Choroid plexus epithelial cell (primary cell): ENCODE results near the gene TYW1.
A peak's percentile ranks its signal among the peaks of the same experiment; 100 is the strongest.
"Not testable (repeated sequence)": the region's sequence is repeated elsewhere in the genome, so short reads cannot be mapped to it uniquely, and the experiment has no call there.

Experiments
- DNase-seq: peaks from one replicate; pipeline ENCODE4 v3.0.0-alpha.2; 2010; ENCODE audit warnings: low read depth
- H3K4me3 ChIP-seq: 2 replicates; pipeline ENCODE4 v1.5.1; 2011; ENCODE audit warnings: low read depth, mild to moderate bottlenecking, control low read depth, low read length, moderate library complexity
- CTCF ChIP-seq: conservative IDR thresholded peaks from 2 replicates; pipeline ENCODE4 v1.5.1; 2011; ENCODE audit warnings: low read depth, mild to moderate bottlenecking, control low read depth, inconsistent platforms, low read length, moderate library complexity

Gene TYW1

GRCh38 chr7:67056683-67057082 is 60.0 kb downstream of the TYW1 start:
- H3K4me3 ChIP-seq = no peak overlapping the region
- no peak for TF ChIP-seq CTCF
- no peak for DNase-seq

GRCh38 chr7:67061321-67061720 is 64.7 kb downstream of the TYW1 start:
- H3K4me3 ChIP-seq = not testable (repeated sequence)
- DNase-seq = peak; percentile 19

- peak; percentile 57 for DNase-seq
- H3K4me3 ChIP-seq = not testable (repeated sequence)
Measured at GRCh38 chr7:67062802-67063201, 66.2 kb downstream of the TYW1 start.

GRCh38 chr7:67066950-67067622 is 70.5 kb downstream of the TYW1 start:
- peak; percentile 91 for DNase-seq
- peak overlapping the region; percentile 50 for H3K4me3 ChIP-seq

GRCh38 chr7:67076120-67076519 is 79.5 kb downstream of the TYW1 start:
- not testable (repeated sequence) for DNase-seq, H3K4me3 ChIP-seq

- H3K4me3 ChIP-seq, DNase-seq: not testable (repeated sequence)
Measured at GRCh38 chr7:67082880-67083279, 86.2 kb downstream of the TYW1 start.

GRCh38 chr7:67089261-67089660 is 92.6 kb downstream of the TYW1 start:
- DNase-seq, H3K4me3 ChIP-seq: not testable (repeated sequence)

- not testable (repeated sequence) for H3K4me3 ChIP-seq, DNase-seq
Measured at GRCh38 chr7:67091053-67091452, 94.4 kb downstream of the TYW1 start.

- H3K4me3 ChIP-seq, DNase-seq: not testable (repeated sequence)
Measured at GRCh38 chr7:67098031-67098430, 101.4 kb downstream of the TYW1 start.

- peak; percentile 24 for DNase-seq
- not testable (repeated sequence) for H3K4me3 ChIP-seq
Measured at GRCh38 chr7:67099406-67099805, 102.8 kb downstream of the TYW1 start.

- not testable (repeated sequence) for H3K4me3 ChIP-seq, DNase-seq
Measured at GRCh38 chr7:67100038-67100437, 103.4 kb downstream of the TYW1 start.

GRCh38 chr7:67100956-67101361 is 104.3 kb downstream of the TYW1 start:
- DNase-seq = peak; percentile 66
- no peak for TF ChIP-seq CTCF

GRCh38 chr7:67104937-67105336 is 108.3 kb downstream of the TYW1 start:
- DNase-seq, H3K4me3 ChIP-seq: not testable (repeated sequence)

More at GRCh38 chr7:67100956-67101361, 104.3 kb downstream of the TYW1 start:
- no peak overlapping the region for H3K4me3 ChIP-seq
